RWPE1 (cell line): ENCODE data around the gene HMG20B.

Experiments used
- CTCF ChIA-PET: fragments of 350-600 bp; sonication (Branson Sonifier 250); formaldehyde crosslinking; extraction: SDS; loops from one replicate; lab custom pipeline; 2021; lab: Yijun Ruan, JAX
- POLR2A ChIA-PET: fragments of 400-600 bp; formaldehyde crosslinking; extraction: SDS; loops from one replicate; lab custom pipeline; 2020; ENCODE audit warnings: antibody characterized with exemption; ENCODE audit not compliant: low non-redundant PET; lab: Yijun Ruan, JAX
- DNase-seq: peaks from one replicate; pipeline ENCODE4 v3.0.0; 2012; ENCODE audit warnings: low spot score
- H3K27ac ChIP-seq: fragments of 450-650 bp; 2 replicates; pipeline ENCODE4 v1.5.1; 2017
- CTCF ChIP-seq: fragments of 450-650 bp; conservative IDR thresholded peaks from 2 replicates; pipeline ENCODE4 v1.5.1; 2017; ENCODE audit warnings: low read depth, mild to moderate bottlenecking

HMG20B gene

GRCh38 chr19:3572855-3573161 lies at the start of gene HMG20B:
HMG20B (plus strand) TSS chr19:3572944; CDS start chr19:3573310, 366 bp downstream.
- TF ChIP-seq CTCF = no peak
- no peak for DNase-seq
- ChIA-PET POLR2A (no interaction called here), CTCF (no interaction called here)
- H3K27ac ChIP-seq = peak within 1 kb of the TSS; percentile 81

GRCh38 chr19:3523361-3524077 lies 49.2 kb upstream of the HMG20B start:
- CTCF ChIA-PET = interaction anchor here (0.5 kb wide), 2 partner anchors 33 to 167 kb away, joined by 3 to 4 read pairs; no protein-coding TSS in a partner anchor
- POLR2A ChIA-PET = no interaction called here
- TF ChIP-seq CTCF = no peak
- no peak for DNase-seq
- H3K27ac ChIP-seq = peak overlapping the region; percentile 4

GRCh38 chr19:3524078-3524842 lies 48.5 kb upstream of the HMG20B start:
- ChIA-PET CTCF (no interaction called here), POLR2A (no interaction called here)
- DNase-seq = no peak
- no peak overlapping the region for H3K27ac ChIP-seq
- no peak for TF ChIP-seq CTCF

- no peak for TF ChIP-seq CTCF
- H3K27ac ChIP-seq = no peak overlapping the region
- ChIA-PET POLR2A (no interaction called here), CTCF (no interaction called here)
- no peak for DNase-seq
Measured at GRCh38 chr19:3524904-3525451, 47.8 kb upstream of the HMG20B start.

GRCh38 chr19:3526507-3527237 lies 46.1 kb upstream of the HMG20B start:
- ChIA-PET POLR2A (no interaction called here), CTCF (no interaction called here)
- no peak for TF ChIP-seq CTCF
- no peak for DNase-seq
- H3K27ac ChIP-seq = no peak overlapping the region

GRCh38 chr19:3527238-3527910 lies 45.4 kb upstream of the HMG20B start:
- no peak for DNase-seq
- TF ChIP-seq CTCF = no peak
- ChIA-PET CTCF (no interaction called here), POLR2A (no interaction called here)
- no peak overlapping the region for H3K27ac ChIP-seq
